ENCODE results near the gene TFRC.
"Not testable (repeated sequence)": the region's sequence is repeated elsewhere in the genome, so short reads cannot be mapped to it uniquely, and the experiment has no call there.

GRCh38 chr3:196019576-196019975 lies 62.3 kb downstream of the TFRC start:
- TF ChIP-seq E2F1 (CRISPR knock-in tag; IDR thresholded peaks at IDR 0.05); CTCF (IDR thresholded peaks at IDR 0.05); SP1 (CRISPR knock-in tag; conservative IDR thresholded peaks at IDR 0.05); CREM (CRISPR knock-in tag; IDR thresholded peaks at IDR 0.05); ATF3 (CRISPR knock-in tag; conservative IDR thresholded peaks at IDR 0.05); CDX4 (CRISPR knock-in tag; IDR thresholded peaks at IDR 0.05; ENCODE audit: borderline replicate concordance): not testable (repeated sequence)
- TF ChIP-seq, protein P1, sequence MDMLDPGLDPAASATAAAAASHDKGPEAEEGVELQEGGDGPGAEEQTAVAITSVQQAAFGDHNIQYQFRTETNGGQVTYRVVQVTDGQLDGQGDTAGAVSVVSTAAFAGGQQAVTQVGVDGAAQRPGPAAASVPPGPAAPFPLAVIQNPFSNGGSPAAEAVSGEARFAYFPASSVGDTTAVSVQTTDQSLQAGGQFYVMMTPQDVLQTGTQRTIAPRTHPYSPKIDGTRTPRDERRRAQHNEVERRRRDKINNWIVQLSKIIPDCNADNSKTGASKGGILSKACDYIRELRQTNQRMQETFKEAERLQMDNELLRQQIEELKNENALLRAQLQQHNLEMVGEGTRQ (CRISPR knock-in tag; IDR thresholded peaks at IDR 0.05), result not testable (repeated sequence)

Data from WTC11 (cell line).